Measurements from ENCODE around the gene TRABD. TPM values are rescaled to one million over a fixed set of nuclear protein-coding genes. Genes with fewer than 3 reads are reported as not detected.
A peak's percentile ranks its signal among the peaks of the same experiment; 100 is the strongest.
"Not testable (repeated sequence)": the region's sequence is repeated elsewhere in the genome, so short reads cannot be mapped to it uniquely, and the experiment has no call there.

Gene TRABD
- total RNA-seq, 2 experiments from 2014 or later: 88.6 to 89.2 TPM

DNA sequence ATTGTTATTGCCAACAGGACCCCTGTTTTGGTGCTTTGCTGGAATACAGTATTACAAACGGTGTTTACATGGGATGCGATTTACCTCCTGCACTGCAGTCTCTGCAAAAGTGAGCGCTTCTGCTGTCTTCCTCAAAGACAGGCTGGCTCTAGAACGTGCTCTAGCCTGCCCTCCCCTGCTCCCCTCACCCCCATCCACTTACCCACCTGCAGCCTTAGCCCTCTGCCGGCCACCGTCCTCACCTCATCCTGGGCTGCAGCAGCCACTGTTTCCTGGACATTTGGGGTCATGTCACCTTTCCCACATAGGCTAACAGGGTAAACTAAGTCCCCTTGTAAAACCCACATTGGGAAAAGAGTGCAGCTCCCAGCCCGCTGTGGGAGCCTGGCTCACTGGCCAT lies 24.8 kb upstream of the TRABD start:
- POLR2A ChIA-PET: no interaction called here
- intact Hi-C loops (cut with micrococcal nuclease): no loop called here
- Mint-ChIP-seq H3K27me3 (peaks cover 20% of the 10 kb centered on the region), H3K4me1 (ENCODE audit: low read depth) (no peaks in the 10 kb centered on the region), H3K36me3 (no peaks in the 10 kb centered on the region), H3K4me3 (no peak overlapping the region), H3K27ac (no peak overlapping the region), H3K9me3 (no peaks in the 10 kb centered on the region)
- CTCF ChIA-PET: no interaction called here
- DNase-seq: no peak

DNA sequence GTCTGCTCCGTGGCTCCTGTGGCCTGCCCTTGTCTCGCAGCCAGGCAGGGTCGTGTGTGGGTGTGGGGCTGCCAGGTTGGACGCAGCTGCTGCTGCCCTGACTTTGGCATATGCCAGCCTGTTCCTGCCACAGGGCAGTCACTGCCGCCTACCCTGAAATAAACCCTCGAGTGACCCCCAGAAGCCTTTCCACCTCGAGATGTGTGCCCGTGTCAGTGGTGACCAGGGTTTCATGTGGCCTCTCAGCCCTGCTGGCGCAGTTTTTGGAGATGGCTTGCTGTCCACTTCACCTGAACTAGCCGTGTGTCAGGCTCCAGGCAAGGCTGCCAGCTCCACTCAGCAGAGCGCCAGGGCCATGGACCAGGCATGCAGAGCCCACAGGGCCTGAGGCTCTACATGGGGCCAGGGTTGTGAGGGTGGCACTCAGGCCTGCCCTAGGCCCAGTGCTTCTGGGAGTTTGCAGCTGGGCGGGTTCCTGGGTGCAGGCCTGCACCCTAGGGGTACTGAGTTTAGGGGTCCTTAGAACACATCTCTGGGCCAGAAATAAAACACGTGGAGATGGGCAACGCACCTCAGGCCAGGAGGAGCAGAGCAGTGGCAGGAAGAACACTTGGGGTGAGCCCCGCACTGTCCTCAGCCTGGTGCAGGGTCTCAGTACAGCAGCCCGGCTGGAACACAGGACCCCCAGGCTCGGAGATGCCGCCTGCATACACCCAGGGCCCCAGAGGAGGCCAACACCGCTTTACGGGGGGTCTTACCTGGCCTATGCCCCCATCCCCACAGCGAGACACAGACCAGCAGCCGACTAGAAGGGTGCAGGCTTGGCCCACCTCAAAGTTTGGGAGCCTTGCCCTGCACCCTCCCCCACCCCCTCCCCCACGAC lies 24.0 kb upstream of the TRABD start:
- Mint-ChIP-seq H3K4me3 (no peak overlapping the region), H3K9me3 (no peaks in the 10 kb centered on the region), H3K27me3 (peaks cover 20% of the 10 kb centered on the region), H3K36me3 (no peaks in the 10 kb centered on the region), H3K4me1 (ENCODE audit: low read depth) (no peaks in the 10 kb centered on the region), H3K27ac (no peak overlapping the region)
- intact Hi-C loops (cut with micrococcal nuclease): no loop called here
- no peak for DNase-seq
- CTCF ChIA-PET: no interaction called here
- POLR2A ChIA-PET: no interaction called here

DNA sequence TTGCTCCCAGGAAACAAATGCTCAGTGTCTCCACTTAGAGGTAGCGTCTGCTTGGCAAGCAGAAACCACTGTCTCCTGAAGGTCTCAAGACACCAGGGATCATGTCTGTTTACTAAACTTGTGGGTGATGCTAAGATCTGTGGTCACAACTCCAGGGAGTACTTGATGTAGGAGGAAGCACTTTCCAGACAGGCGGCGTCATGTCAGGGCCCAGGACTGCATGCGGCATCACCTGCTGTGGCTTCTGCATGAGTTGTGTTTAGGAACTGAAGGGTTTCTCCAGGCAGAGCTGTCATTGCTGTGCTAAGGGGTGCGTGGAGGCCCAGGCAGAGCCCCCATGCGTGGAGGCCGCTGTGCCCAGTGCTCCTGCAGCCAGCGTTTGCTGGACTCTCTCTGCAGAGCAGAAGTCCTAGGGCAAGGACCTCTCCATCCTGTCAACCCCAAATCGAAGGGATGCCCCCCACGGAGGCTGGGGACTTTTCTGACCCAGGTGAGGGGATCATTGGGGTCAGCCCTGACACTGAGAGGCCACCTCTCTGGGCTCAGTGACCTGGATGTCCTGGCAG lies 23.2 kb upstream of the TRABD start:
- no peak overlapping the region for H3K27ac Mint-ChIP-seq
- H3K36me3 Mint-ChIP-seq: no peaks in the 10 kb centered on the region
- intact Hi-C loops (cut with micrococcal nuclease): no loop called here
- H3K4me3 Mint-ChIP-seq: no peak overlapping the region
- peaks cover 19% of the 10 kb centered on the region for H3K27me3 Mint-ChIP-seq
- ChIA-PET POLR2A (no interaction called here), CTCF (no interaction called here)
- no peaks in the 10 kb centered on the region for H3K9me3 Mint-ChIP-seq
- no peaks in the 10 kb centered on the region for H3K4me1 Mint-ChIP-seq (ENCODE audit: low read depth)
- no peak for DNase-seq

DNA sequence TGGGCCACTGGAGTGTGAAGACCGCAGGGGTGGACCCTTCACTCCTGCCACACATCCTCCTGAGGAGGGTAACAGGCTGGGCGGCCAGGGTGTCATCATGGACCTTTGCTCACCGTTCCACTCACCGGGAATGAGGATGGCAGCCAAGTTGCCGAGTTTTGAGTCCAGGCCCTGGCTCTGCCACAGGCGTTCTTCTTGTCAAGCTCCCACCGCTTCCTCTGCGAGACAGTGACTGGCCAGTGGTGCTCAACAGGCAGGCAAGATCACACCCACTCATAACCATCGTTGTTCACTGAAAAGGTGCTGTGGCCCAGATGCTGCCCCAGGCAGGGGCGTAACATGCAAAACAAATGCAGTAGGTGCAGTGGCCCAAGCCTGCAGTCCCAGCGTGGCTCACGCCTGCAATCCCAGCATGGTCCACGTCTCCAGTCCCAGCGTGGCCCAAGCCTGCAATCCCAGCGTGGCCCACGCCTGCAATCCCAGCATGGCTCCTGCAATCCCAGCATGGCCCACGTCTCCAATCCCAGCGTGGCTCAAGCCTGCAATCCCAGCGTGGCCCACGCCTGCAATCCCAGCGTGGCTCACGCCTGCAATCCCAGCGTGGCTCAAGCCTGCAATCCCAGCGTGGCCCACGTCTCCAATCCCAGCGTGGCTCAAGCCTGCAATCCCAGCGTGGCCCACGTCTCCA lies 20.1 kb upstream of the TRABD start:
- no peak overlapping the region for H3K27ac Mint-ChIP-seq
- CTCF ChIA-PET: no interaction called here
- intact Hi-C loops (cut with micrococcal nuclease): no loop called here
- peaks cover 28% of the 10 kb centered on the region for H3K27me3 Mint-ChIP-seq
- no peak overlapping the region for H3K4me3 Mint-ChIP-seq
- POLR2A ChIA-PET: no interaction called here
- H3K4me1 Mint-ChIP-seq (ENCODE audit: low read depth): peaks cover 6% of the 10 kb centered on the region
- H3K36me3 Mint-ChIP-seq: no peaks in the 10 kb centered on the region
- H3K9me3 Mint-ChIP-seq: no peaks in the 10 kb centered on the region
- no peak for DNase-seq

- intact Hi-C loops (cut with micrococcal nuclease): no loop called here
Observed at GRCh38 chr22:50167689-50168489, 17.8 kb upstream of the TRABD start.

DNA sequence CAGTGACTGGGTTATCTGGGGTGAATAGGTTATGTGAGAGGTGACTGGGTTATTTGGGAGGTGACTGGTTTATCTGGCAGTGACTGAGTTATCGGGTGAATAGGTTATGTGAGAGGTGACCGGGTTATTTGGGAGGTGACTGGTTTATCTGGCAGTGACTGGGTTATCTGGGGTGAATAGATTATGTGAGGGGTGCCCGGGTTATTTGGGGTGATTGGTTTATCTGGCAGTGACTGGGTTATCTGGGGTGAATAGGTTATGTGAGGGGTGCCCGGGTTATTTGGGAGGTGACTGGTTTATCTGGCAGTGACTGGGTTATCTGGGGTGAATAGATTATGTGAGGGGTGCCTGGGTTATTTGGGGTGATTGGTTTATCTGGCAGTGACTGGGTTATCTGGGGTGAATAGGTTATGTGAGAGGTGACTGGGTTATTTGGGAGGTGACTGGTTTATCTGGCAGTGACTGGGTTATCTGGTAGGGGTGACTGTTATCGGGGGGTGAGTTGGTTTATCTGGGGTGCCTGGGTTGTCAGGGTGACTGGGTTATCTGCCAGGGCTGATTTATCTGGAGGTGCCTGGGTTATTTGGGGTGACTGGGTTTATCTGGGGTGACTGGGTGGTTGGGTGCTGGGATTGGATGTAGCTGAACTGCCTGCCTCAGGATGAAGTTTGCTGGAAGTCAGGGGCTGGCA lies 17.1 kb upstream of the TRABD start:
- DNase-seq; H3K4me1 Mint-ChIP-seq (ENCODE audit: low read depth); H3K9me3 Mint-ChIP-seq; CTCF ChIA-PET; H3K36me3 Mint-ChIP-seq; H3K27ac Mint-ChIP-seq; POLR2A ChIA-PET; intact Hi-C loops (cut with micrococcal nuclease): not testable (repeated sequence)
- Mint-ChIP-seq H3K27me3 (peaks cover 32% of the 10 kb centered on the region), H3K4me3 (peak overlapping the region; percentile 46)

More at GRCh38 chr22:50167689-50168489, 17.8 kb upstream of the TRABD start:
- ChIA-PET POLR2A (no interaction called here), CTCF (no interaction called here)
- H3K27me3 Mint-ChIP-seq: peaks cover 32% of the 10 kb centered on the region
- peaks cover 9% of the 10 kb centered on the region for H3K4me1 Mint-ChIP-seq (ENCODE audit: low read depth)
- H3K4me3 Mint-ChIP-seq: no peak overlapping the region
- H3K36me3 Mint-ChIP-seq: no peaks in the 10 kb centered on the region
- H3K27ac Mint-ChIP-seq: no peak overlapping the region
- no peak for DNase-seq
- no peaks in the 10 kb centered on the region for H3K9me3 Mint-ChIP-seq

- intact Hi-C loops (cut with micrococcal nuclease): no loop called here
Observed at GRCh38 chr22:50169181-50169759, 16.4 kb upstream of the TRABD start.

DNA sequence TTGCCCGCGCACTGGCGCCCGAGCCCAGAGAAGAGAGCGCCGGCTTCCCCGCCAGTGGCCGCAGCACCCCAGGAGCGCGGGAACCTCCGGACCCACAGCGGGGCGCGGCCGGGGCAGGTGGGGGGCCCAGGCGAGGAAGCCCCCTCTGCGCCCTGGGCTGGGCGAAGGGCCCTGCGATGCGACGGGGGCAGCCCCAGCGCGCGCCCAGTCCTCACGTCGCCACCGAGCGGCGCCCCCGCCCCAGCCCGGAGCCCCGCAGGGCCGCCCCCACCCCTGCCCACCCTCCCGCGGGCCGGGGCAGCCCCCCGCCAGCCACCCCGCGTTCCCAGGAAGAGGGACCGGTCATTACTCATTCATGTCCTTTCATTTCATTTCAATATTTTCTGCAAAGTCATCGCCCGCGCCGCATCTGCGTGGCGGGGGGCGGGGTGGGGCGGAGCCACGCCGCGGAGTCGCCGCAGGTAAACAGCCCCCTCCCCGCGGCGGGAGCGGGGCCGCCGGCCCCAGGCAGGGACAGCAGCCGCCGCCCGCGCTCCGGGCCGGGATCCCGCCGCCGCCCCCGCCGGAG lies 15.9 kb upstream of the TRABD start:
- intact Hi-C loops (cut with micrococcal nuclease): loop anchor here (2.0 kb wide), 1 partner anchor 15 kb away; the partner anchor contains the start of gene TRABD
- peak overlapping the region; percentile 35 for H3K4me3 Mint-ChIP-seq
- H3K9me3 Mint-ChIP-seq: no peaks in the 10 kb centered on the region
- ChIA-PET CTCF (no interaction called here), POLR2A (no interaction called here)
- peaks cover 29% of the 10 kb centered on the region for H3K27me3 Mint-ChIP-seq
- H3K36me3 Mint-ChIP-seq: no peaks in the 10 kb centered on the region
- DNase-seq: peak; percentile 84
- H3K4me1 Mint-ChIP-seq (ENCODE audit: low read depth): peaks cover 9% of the 10 kb centered on the region
- H3K27ac Mint-ChIP-seq: no peak overlapping the region

More at GRCh38 chr22:50169181-50169759, 16.4 kb upstream of the TRABD start:
- H3K27ac Mint-ChIP-seq: no peak overlapping the region
- no peaks in the 10 kb centered on the region for H3K9me3 Mint-ChIP-seq
- no peaks in the 10 kb centered on the region for H3K36me3 Mint-ChIP-seq
- H3K27me3 Mint-ChIP-seq: peaks cover 29% of the 10 kb centered on the region
- POLR2A ChIA-PET: no interaction called here
- peaks cover 9% of the 10 kb centered on the region for H3K4me1 Mint-ChIP-seq (ENCODE audit: low read depth)
- peak overlapping the region; percentile 56 for H3K4me3 Mint-ChIP-seq
- no peak for DNase-seq
- CTCF ChIA-PET: no interaction called here

DNA sequence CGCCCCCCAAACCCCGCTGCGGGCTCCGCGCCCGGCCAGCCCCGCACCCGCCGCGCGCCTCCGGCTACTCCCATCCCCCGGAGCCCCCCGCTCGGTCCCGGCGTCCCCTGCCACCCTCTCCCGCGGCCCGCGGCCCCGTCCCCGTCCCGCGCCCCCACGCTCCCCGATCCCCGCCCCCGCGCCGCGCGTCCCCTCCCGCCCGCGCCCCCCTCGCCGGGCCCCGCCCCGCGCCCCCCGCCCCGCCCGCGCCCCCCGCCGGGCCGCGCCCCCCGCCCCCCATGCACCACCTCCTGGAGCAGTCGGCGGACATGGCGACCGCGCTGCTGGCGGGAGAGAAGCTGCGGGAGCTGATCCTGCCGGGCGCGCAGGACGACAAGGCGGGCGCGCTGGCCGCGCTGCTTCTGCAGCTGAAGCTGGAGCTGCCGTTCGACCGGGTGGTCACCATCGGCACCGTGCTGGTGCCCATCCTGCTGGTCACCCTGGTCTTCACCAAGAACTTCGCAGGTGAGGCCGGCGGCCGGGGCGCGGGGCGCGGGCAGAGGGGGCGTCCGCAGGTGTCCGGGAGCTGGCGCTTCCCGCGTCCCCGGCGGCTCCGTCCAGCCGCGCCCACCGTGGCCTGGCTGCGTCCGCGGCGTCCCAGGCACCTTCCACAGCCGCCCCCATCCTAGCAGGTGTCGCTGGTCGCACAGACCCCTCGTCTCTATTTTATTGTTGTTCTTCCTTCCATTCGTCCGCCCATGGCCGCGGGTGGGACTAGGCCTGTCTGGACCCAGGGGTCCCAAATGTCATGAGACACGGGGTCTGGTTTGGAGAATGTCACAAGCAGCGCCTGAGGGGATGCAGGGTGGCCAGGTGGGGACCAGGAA lies 15.0 kb upstream of the TRABD start, which contains the start of gene PANX2:
TSS of gene PANX2 (plus strand) at position 279 of the 866 bp plus-strand sequence. CDS start at position 279, 0 bp downstream.
- intact Hi-C loops (cut with micrococcal nuclease): loop anchor here (2.0 kb wide), 1 partner anchor 14 kb away; the partner anchor contains the start of gene TRABD
- POLR2A ChIA-PET: interaction anchor here (1.9 kb wide), 1 partner anchor 20 kb away, joined by 5 read pairs; no protein-coding TSS in a partner anchor
- Mint-ChIP-seq H3K27ac (no peak within 1 kb of the TSS), H3K27me3 (peaks cover 25% of the 10 kb centered on the region), H3K36me3 (no peaks in the 10 kb centered on the region), H3K4me1 (ENCODE audit: low read depth) (peaks cover 9% of the 10 kb centered on the region), H3K4me3 (peak within 1 kb of the TSS; percentile 67), H3K9me3 (no peaks in the 10 kb centered on the region)
- CTCF ChIA-PET: no interaction called here
- no peak for DNase-seq

GRCh38 chr22:50171319-50171964 lies 14.3 kb upstream of the TRABD start:
- no peaks in the 10 kb centered on the region for H3K36me3 Mint-ChIP-seq
- H3K4me1 Mint-ChIP-seq (ENCODE audit: low read depth): peaks cover 9% of the 10 kb centered on the region
- no peaks in the 10 kb centered on the region for H3K9me3 Mint-ChIP-seq
- POLR2A ChIA-PET: interaction anchor here (1.9 kb wide), 1 partner anchor 20 kb away, joined by 5 read pairs; no protein-coding TSS in a partner anchor
- peaks cover 25% of the 10 kb centered on the region for H3K27me3 Mint-ChIP-seq
- DNase-seq: no peak
- H3K27ac Mint-ChIP-seq: no peak overlapping the region
- H3K4me3 Mint-ChIP-seq: peak overlapping the region; percentile 67
- CTCF ChIA-PET: no interaction called here
- intact Hi-C loops (cut with micrococcal nuclease): loop anchor here (2.0 kb wide), 1 partner anchor 13 kb away; the partner anchor contains the start of gene TRABD
